GM21825 (cell line): ENCODE results near the gene SNAPC1.
A peak's percentile ranks its signal among the peaks of the same experiment; 100 is the strongest.
"Not testable (repeated sequence)": the region's sequence is repeated elsewhere in the genome, so short reads cannot be mapped to it uniquely, and the experiment has no call there.

ENCODE experiments used
- ATAC-seq: cut with Tn5 transposase; IDR thresholded peaks from one replicate; pipeline ENCODE4 v1.9.1; 2021; ENCODE audit warnings: mild to moderate bottlenecking, moderate library complexity; ENCODE audit not compliant: unreplicated experiment

The SNAPC1 gene

GRCh38 chr14:61761959-61762786 is at the start of gene SNAPC1:
Gene SNAPC1, plus strand, starts transcription at chr14:61762420. Its CDS starts 41 bp downstream, at chr14:61762461.
- ATAC-seq, result peak; percentile 99

GRCh38 chr14:61713724-61714437 is 48.3 kb upstream of the SNAPC1 start:
- no peak for ATAC-seq

- ATAC-seq, result no peak
Measured at GRCh38 chr14:61716956-61717355, 45.3 kb upstream of the SNAPC1 start.

GRCh38 chr14:61718039-61718438 is 44.2 kb upstream of the SNAPC1 start:
- ATAC-seq, result no peak

- ATAC-seq, result no peak
Measured at GRCh38 chr14:61719344-61720293, 42.6 kb upstream of the SNAPC1 start.

- no peak for ATAC-seq
Measured at GRCh38 chr14:61720294-61720661, 41.9 kb upstream of the SNAPC1 start.

GRCh38 chr14:61720741-61721140 is 41.5 kb upstream of the SNAPC1 start:
- ATAC-seq, result no peak

- no peak for ATAC-seq
Measured at GRCh38 chr14:61724133-61724532, 38.1 kb upstream of the SNAPC1 start.

- no peak for ATAC-seq
Measured at GRCh38 chr14:61726778-61727658, 35.2 kb upstream of the SNAPC1 start.

GRCh38 chr14:61730756-61731373 is 31.4 kb upstream of the SNAPC1 start:
- no peak for ATAC-seq

GRCh38 chr14:61733972-61734371 is 28.2 kb upstream of the SNAPC1 start:
- ATAC-seq, result no peak

- ATAC-seq, result no peak
Measured at GRCh38 chr14:61736751-61737150, 25.5 kb upstream of the SNAPC1 start.

- ATAC-seq, result no peak
Measured at GRCh38 chr14:61737915-61738314, 24.3 kb upstream of the SNAPC1 start.

- no peak for ATAC-seq
Measured at GRCh38 chr14:61739133-61739532, 23.1 kb upstream of the SNAPC1 start.

- no peak for ATAC-seq
Measured at GRCh38 chr14:61742371-61742770, 19.8 kb upstream of the SNAPC1 start.

GRCh38 chr14:61744238-61744637 is 18.0 kb upstream of the SNAPC1 start:
- no peak for ATAC-seq

GRCh38 chr14:61746346-61746745 is 15.9 kb upstream of the SNAPC1 start:
- not testable (repeated sequence) for ATAC-seq

- no peak for ATAC-seq
Measured at GRCh38 chr14:61746881-61747280, 15.3 kb upstream of the SNAPC1 start.

- ATAC-seq, result no peak
Measured at GRCh38 chr14:61747342-61747741, 14.9 kb upstream of the SNAPC1 start.

- no peak for ATAC-seq
Measured at GRCh38 chr14:61749264-61749663, 13.0 kb upstream of the SNAPC1 start.
